Vagina (tissue), 2 donors: ENCODE data around the gene NSUN3.

ENCODE experiments used
- POLR2A ChIP-seq, 2 donors: fragments of 450-650 bp; IDR thresholded peaks; one replicate each; pipeline ENCODE4 v1.6.1; 2017; ENCODE audit warnings: antibody characterized with exemption in 2 of 2, mild to moderate bottlenecking in 2 of 2, moderate library complexity in 2 of 2
- POLR2AphosphoS5 ChIP-seq, 2 donors: sonication (generic); formaldehyde crosslinking; IDR thresholded peaks; one replicate each; pipeline ENCODE4 v1.9.0; 2017; ENCODE audit warnings: antibody characterized with exemption in 2 of 2, mild to moderate bottlenecking in 2 of 2, low read depth in 1 of 2; ENCODE audit not compliant: insufficient read depth in 1 of 2
- TF ChIP-seq, protein P1 (sequence below), 3 experiments: fragments of 450-650 bp in 2 of 3; fragments of 200-600 bp in 1 of 3; sonication (generic) in 1 of 3; IDR thresholded peaks; one replicate each; pipeline ENCODE4 v1.5.1; 2017 to 2019; ENCODE audit warnings: antibody characterized with exemption in 3 of 3, mild to moderate bottlenecking in 2 of 3, moderate library complexity in 2 of 3

DNA sequence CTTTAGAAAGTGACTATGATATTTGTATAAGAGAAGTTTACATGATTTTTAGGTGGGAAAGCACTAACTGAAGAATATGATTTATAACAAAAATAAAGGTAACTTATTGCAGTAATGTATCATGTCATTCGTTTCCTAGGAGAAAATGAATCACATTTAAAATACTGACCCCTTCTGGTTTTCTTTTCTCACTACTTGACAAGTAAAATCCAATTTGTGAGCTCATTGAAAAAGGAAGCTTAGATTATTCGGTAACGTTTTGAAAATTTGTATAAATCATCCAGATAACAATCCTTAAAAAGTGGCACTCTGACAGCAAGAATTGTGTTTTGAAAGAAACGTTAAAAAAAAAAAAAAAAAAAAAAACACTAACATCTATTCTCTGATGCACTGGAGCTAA is 39.0 kb downstream of the NSUN3 start:
- no peak for TF ChIP-seq POLR2A (IDR thresholded peaks at IDR 0.05)
- TF ChIP-seq, protein P1, sequence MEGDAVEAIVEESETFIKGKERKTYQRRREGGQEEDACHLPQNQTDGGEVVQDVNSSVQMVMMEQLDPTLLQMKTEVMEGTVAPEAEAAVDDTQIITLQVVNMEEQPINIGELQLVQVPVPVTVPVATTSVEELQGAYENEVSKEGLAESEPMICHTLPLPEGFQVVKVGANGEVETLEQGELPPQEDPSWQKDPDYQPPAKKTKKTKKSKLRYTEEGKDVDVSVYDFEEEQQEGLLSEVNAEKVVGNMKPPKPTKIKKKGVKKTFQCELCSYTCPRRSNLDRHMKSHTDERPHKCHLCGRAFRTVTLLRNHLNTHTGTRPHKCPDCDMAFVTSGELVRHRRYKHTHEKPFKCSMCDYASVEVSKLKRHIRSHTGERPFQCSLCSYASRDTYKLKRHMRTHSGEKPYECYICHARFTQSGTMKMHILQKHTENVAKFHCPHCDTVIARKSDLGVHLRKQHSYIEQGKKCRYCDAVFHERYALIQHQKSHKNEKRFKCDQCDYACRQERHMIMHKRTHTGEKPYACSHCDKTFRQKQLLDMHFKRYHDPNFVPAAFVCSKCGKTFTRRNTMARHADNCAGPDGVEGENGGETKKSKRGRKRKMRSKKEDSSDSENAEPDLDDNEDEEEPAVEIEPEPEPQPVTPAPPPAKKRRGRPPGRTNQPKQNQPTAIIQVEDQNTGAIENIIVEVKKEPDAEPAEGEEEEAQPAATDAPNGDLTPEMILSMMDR (IDR thresholded peaks at IDR 0.05): no peak
- no peak for TF ChIP-seq POLR2AphosphoS5 (IDR thresholded peaks at IDR 0.05; ENCODE audit: insufficient read depth in 1 of 2, low read depth in 1 of 2)
